ENCODE results near the gene GTPBP6. TPM values are rescaled to one million over a fixed set of nuclear protein-coding genes. Genes with fewer than 3 reads are reported as not detected.

Gene GTPBP6
- total and polyA plus RNA-seq, 2 experiments from 2014 or later, result 41.4 to 66.8 TPM

GRCh38 chrX:357693-358471 is 39.3 kb upstream of the GTPBP6 start:
- peak overlapping the region; percentile 42; the same call in 1 of the 2 replicates for H3K27ac ChIP-seq (ENCODE audit: low read depth)
- no peaks in the 10 kb centered on the region; the same call in 2 of the 3 replicates for H3K9me3 Mint-ChIP-seq
- no peak for TF ChIP-seq STAT1 (IDR thresholded peaks at IDR 0.05; ENCODE audit: unreplicated experiment)
- no peak for TF ChIP-seq CREB1 (CRISPR knock-in tag; IDR thresholded peaks at IDR 0.05; ENCODE audit: low read depth)
- no peak for TF ChIP-seq ETS1 (IDR thresholded peaks at IDR 0.05)
- TF ChIP-seq POLR2AphosphoS5 (IDR thresholded peaks at IDR 0.05; ENCODE audit: low read depth), result no peak
- H3K4me3 Mint-ChIP-seq, result no peak overlapping the region; the same call in 2 of the 3 replicates
- peaks cover 68% of the 10 kb centered on the region for H3K36me3 Mint-ChIP-seq (ENCODE audit: low read depth)
- no peaks in the 10 kb centered on the region for H3K4me1 Mint-ChIP-seq
- H3K27me3 ChIP-seq (ENCODE audit: insufficient read depth), result no peaks in the 10 kb centered on the region
- peaks cover 5% of the 10 kb centered on the region for H3K27me3 Mint-ChIP-seq (ENCODE audit: insufficient read depth, low read depth, poor library complexity)
- H3K4me1 ChIP-seq (ENCODE audit: insufficient read depth), result no peaks in the 10 kb centered on the region
- H3K79me2 ChIP-seq (replicated peaks; ENCODE audit: insufficient read depth), result peaks cover 57% of the 10 kb centered on the region
- H3K27ac Mint-ChIP-seq, result no peak overlapping the region
- no peaks in the 10 kb centered on the region for H3F3A ChIP-seq (replicated peaks; ENCODE audit: low read depth)
- DNase-seq (ENCODE audit: low spot score) (no peak), ATAC-seq (peak; percentile 18; the same call in 2 of the 3 replicates)
- peaks cover 16% of the 10 kb centered on the region for H4K20me1 ChIP-seq (replicated peaks; ENCODE audit: insufficient read depth)
- H3K4me2 ChIP-seq, result no peak overlapping the region
- H3K4me3 ChIP-seq, result no peak overlapping the region
- no peaks in the 10 kb centered on the region for H3K9me2 ChIP-seq (ENCODE audit: insufficient read depth)
- no peaks in the 10 kb centered on the region; the same call in 1 of the 2 replicates for H3K36me3 ChIP-seq (ENCODE audit: insufficient read depth)
- H2AFZ ChIP-seq, result no peak overlapping the region

- no peaks in the 10 kb centered on the region for H3K4me1 Mint-ChIP-seq
- H3K27me3 Mint-ChIP-seq (ENCODE audit: insufficient read depth, low read depth, poor library complexity), result peaks cover 10% of the 10 kb centered on the region
- Histone ChIP-seq H2AFZ (no peak overlapping the region), H3K36me3 (ENCODE audit: insufficient read depth) (no peaks in the 10 kb centered on the region; the same call in 1 of the 2 replicates), H3K27me3 (ENCODE audit: insufficient read depth) (no peaks in the 10 kb centered on the region), H3K4me2 (no peak overlapping the region), H3F3A (replicated peaks; ENCODE audit: low read depth) (no peaks in the 10 kb centered on the region), H3K4me3 (no peak overlapping the region), H4K20me1 (replicated peaks; ENCODE audit: insufficient read depth) (peaks cover 16% of the 10 kb centered on the region), H3K4me1 (ENCODE audit: insufficient read depth) (no peaks in the 10 kb centered on the region), H3K27ac (ENCODE audit: low read depth) (peak overlapping the region; percentile 42; the same call in 1 of the 2 replicates), H3K79me2 (replicated peaks; ENCODE audit: insufficient read depth) (peaks cover 57% of the 10 kb centered on the region), H3K9me2 (ENCODE audit: insufficient read depth) (no peaks in the 10 kb centered on the region)
- no peak overlapping the region for H3K27ac Mint-ChIP-seq
- peaks cover 68% of the 10 kb centered on the region for H3K36me3 Mint-ChIP-seq (ENCODE audit: low read depth)
- no peak for ATAC-seq
- no peaks in the 10 kb centered on the region; the same call in 1 of the 3 replicates for H3K9me3 Mint-ChIP-seq
- no peak for DNase-seq (ENCODE audit: low spot score)
- no peak overlapping the region; the same call in 2 of the 3 replicates for H3K4me3 Mint-ChIP-seq
- TF ChIP-seq ZNF462 (CRISPR knock-in tag; IDR thresholded peaks at IDR 0.05) (no peak), EZH2phosphoT487 (IDR thresholded peaks at IDR 0.05; ENCODE audit: unreplicated experiment) (no peak), POLR2AphosphoS5 (IDR thresholded peaks at IDR 0.05; ENCODE audit: low read depth) (no peak), CTCF (conservative IDR thresholded peaks at IDR 0.05; ENCODE audit: low read depth in 2 of 2) (no peak), ZNF331 (CRISPR knock-in tag; IDR thresholded peaks at IDR 0.05; ENCODE audit: low read depth) (no peak), NANOG (IDR thresholded peaks at IDR 0.05; ENCODE audit: borderline replicate concordance) (no peak), CREB1 (CRISPR knock-in tag; IDR thresholded peaks at IDR 0.05; ENCODE audit: low read depth) (no peak)
Observed at GRCh38 chrX:357035-357692, 38.6 kb upstream of the GTPBP6 start.
